Mesendoderm (in vitro differentiated cells): ENCODE data around the gene MYO5C.
A peak's percentile ranks its signal among the peaks of the same experiment; 100 is the strongest.

Experiments used
- DNase-seq: peaks from one replicate; pipeline ENCODE4 v3.0.0; 2013
- H2AK5ac ChIP-seq: 2 replicates; pipeline ENCODE4 v1.6.1; 2013; ENCODE audit warnings: low read length, inconsistent platforms
- H2BK120ac ChIP-seq: 2 replicates; pipeline ENCODE4 v1.6.1; 2013; ENCODE audit warnings: low read depth, mild to moderate bottlenecking, low read length, moderate library complexity, mixed read lengths
- H2BK15ac ChIP-seq: replicated peaks from 2 replicates; pipeline ENCODE4 v1.6.1; 2013; ENCODE audit warnings: low read depth, mild to moderate bottlenecking, moderate library complexity
- H2BK5ac ChIP-seq: 2 replicates; pipeline ENCODE4 v1.6.1; 2013; ENCODE audit warnings: low read length, inconsistent platforms
- H3K18ac ChIP-seq: 2 replicates; pipeline ENCODE4 v1.6.1; 2013; ENCODE audit warnings: mild to moderate bottlenecking, low read length, mixed read lengths
- H3K23ac ChIP-seq: one replicate; pipeline ENCODE4 v1.6.1; 2013; ENCODE audit warnings: low read length
- H3K27ac ChIP-seq: 2 replicates; pipeline ENCODE4 v1.5.1; 2013; ENCODE audit warnings: low read depth, mild to moderate bottlenecking, inconsistent platforms, low read length, moderate library complexity
- H3K27me3 ChIP-seq: 2 replicates; pipeline ENCODE4 v1.6.1; 2013; ENCODE audit warnings: low read length, control low read depth, mild to moderate bottlenecking, inconsistent platforms; ENCODE audit not compliant: insufficient read depth, poor library complexity
- H3K36me3 ChIP-seq: 2 replicates; pipeline ENCODE4 v1.6.1; 2013; ENCODE audit warnings: low read length, inconsistent platforms; ENCODE audit not compliant: control insufficient read depth, insufficient read depth
- H3K4ac ChIP-seq: one replicate; pipeline ENCODE4 v1.6.1; 2013; ENCODE audit warnings: low read depth, mild to moderate bottlenecking, low read length, moderate library complexity
- H3K4me1 ChIP-seq: 2 replicates; pipeline ENCODE4 v1.6.1; 2013; ENCODE audit warnings: low read depth, low read length, inconsistent platforms; ENCODE audit not compliant: control insufficient read depth
- H3K4me2 ChIP-seq: 2 replicates; pipeline ENCODE4 v1.6.1; 2013; ENCODE audit warnings: low read length
- H3K4me3 ChIP-seq: 2 replicates; pipeline ENCODE4 v1.5.1; 2013; ENCODE audit warnings: mild to moderate bottlenecking, low read length
- H3K56ac ChIP-seq: one replicate; pipeline ENCODE4 v1.6.1; 2013; ENCODE audit warnings: low read length
- H3K79me1 ChIP-seq: 2 replicates; pipeline ENCODE4 v1.6.1; 2013; ENCODE audit warnings: low read length, inconsistent platforms
- H3K79me2 ChIP-seq: 2 replicates; pipeline ENCODE4 v1.6.1; 2013; ENCODE audit warnings: mild to moderate bottlenecking, low read length; ENCODE audit not compliant: control insufficient read depth, insufficient read depth
- H3K9ac ChIP-seq: 2 replicates; pipeline ENCODE4 v1.6.1; 2013; ENCODE audit warnings: low read length, inconsistent platforms
- H4K5ac ChIP-seq: one replicate; pipeline ENCODE4 v1.6.1; 2013; ENCODE audit warnings: low read length
- H4K8ac ChIP-seq: one replicate; pipeline ENCODE4 v1.6.1; 2013; ENCODE audit warnings: low read depth, mild to moderate bottlenecking, control low read depth, low read length, moderate library complexity
- WGBS: extraction: QIAGEN DNeasy Blood & Tissue Kit; methylation state at CpG from one replicate; pipeline ENCODE4 v1.1.7; 2013; ENCODE audit warnings: low lambda C conversion rate, missing lambda C conversion rate; ENCODE audit not compliant: insufficient coverage; ENCODE audit errors: extremely low coverage; 5-methylcytosine and 5-hydroxymethylcytosine counted together

Gene MYO5C

DNA sequence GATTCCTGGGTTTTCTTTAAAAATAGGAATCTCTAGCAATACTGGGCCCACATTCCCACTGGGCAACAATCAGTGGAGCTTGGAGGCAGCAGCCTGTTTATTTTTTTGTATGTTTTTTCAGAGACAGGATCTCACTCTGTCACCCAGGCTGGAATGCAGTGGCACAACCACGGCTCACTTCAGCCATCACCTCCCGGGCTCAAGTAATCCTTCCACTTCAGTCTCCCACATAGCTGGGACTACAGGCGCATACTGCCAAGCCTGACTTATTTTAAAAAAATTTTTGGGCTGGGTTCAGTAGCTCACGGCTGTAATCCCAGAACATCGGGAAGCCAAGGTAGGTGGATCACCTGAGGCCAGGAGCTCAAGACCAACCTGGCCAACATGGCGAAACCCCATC is 75.4 kb downstream of the MYO5C start:
- peaks cover 1% of the 10 kb centered on the region for H3K36me3 ChIP-seq
- H3K56ac ChIP-seq, result no peak overlapping the region
- no peaks in the 10 kb centered on the region for H3K27me3 ChIP-seq
- H3K79me1 ChIP-seq, result no peaks in the 10 kb centered on the region
- H3K23ac ChIP-seq, result no peak overlapping the region
- no peak overlapping the region for H2BK15ac ChIP-seq
- H3K27ac ChIP-seq, result no peak overlapping the region
- no peak overlapping the region for H3K4me2 ChIP-seq
- H2BK120ac ChIP-seq, result no peak overlapping the region
- no peak overlapping the region for H4K5ac ChIP-seq
- H2AK5ac ChIP-seq, result no peak overlapping the region
- no peak for DNase-seq
- no peak overlapping the region for H3K18ac ChIP-seq
- no peaks in the 10 kb centered on the region for H3K4me1 ChIP-seq
- no peak overlapping the region for H3K4ac ChIP-seq
- no peak overlapping the region for H2BK5ac ChIP-seq
- H4K8ac ChIP-seq, result no peak overlapping the region
- H3K9ac ChIP-seq, result no peak overlapping the region
- H3K79me2 ChIP-seq, result no peaks in the 10 kb centered on the region
- no peak overlapping the region for H3K4me3 ChIP-seq
- no CpG with 5 or more reads among the region's 6 CpGs for WGBS

DNA sequence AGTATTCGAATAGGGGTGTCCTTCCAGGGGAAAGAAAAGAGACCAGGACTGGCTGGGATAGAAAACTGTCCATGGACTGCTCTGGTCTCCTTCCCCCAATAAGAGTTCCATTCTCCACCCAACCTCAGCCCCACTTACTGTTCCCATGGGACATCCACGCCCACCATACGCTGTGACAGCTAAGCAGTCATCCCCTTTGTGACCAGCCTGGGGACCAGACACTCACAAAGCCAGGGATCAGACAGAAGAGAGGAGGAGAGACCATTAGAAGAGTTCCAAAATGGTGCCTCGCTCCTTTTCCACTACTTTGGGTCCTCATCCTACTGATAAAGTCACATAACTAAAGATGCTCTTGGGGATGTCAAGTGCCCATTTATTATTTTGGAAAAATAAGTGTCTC is 76.8 kb downstream of the MYO5C start:
- H3K36me3 ChIP-seq, result peaks cover 1% of the 10 kb centered on the region
- no peak overlapping the region for H3K18ac ChIP-seq
- H3K23ac ChIP-seq, result no peak overlapping the region
- DNase-seq, result no peak
- no peaks in the 10 kb centered on the region for H3K27me3 ChIP-seq
- H2BK120ac ChIP-seq, result no peak overlapping the region
- H3K9ac ChIP-seq, result no peak overlapping the region
- H4K8ac ChIP-seq, result no peak overlapping the region
- H4K5ac ChIP-seq, result no peak overlapping the region
- H3K27ac ChIP-seq, result no peak overlapping the region
- H2BK5ac ChIP-seq, result no peak overlapping the region
- no peak overlapping the region for H3K4me3 ChIP-seq
- no peak overlapping the region for H2BK15ac ChIP-seq
- H3K4ac ChIP-seq, result no peak overlapping the region
- H3K79me2 ChIP-seq, result no peaks in the 10 kb centered on the region
- H3K56ac ChIP-seq, result no peak overlapping the region
- WGBS, result no CpG with 5 or more reads among the region's 4 CpGs
- H2AK5ac ChIP-seq, result no peak overlapping the region
- no peak overlapping the region for H3K4me2 ChIP-seq
- no peaks in the 10 kb centered on the region for H3K79me1 ChIP-seq
- no peaks in the 10 kb centered on the region for H3K4me1 ChIP-seq

- no peaks in the 10 kb centered on the region for H3K79me1 ChIP-seq
- H3K4me2 ChIP-seq, result no peak overlapping the region
- no peak overlapping the region for H3K18ac ChIP-seq
- H3K36me3 ChIP-seq, result peaks cover under 1% of the 10 kb centered on the region
- no CpG with 5 or more reads among the region's 3 CpGs for WGBS
- H3K4me3 ChIP-seq, result no peak overlapping the region
- H3K23ac ChIP-seq, result no peak overlapping the region
- H3K27ac ChIP-seq, result no peak overlapping the region
- no peak overlapping the region for H4K5ac ChIP-seq
- H2AK5ac ChIP-seq, result no peak overlapping the region
- DNase-seq, result no peak
- H2BK5ac ChIP-seq, result no peak overlapping the region
- H2BK120ac ChIP-seq, result no peak overlapping the region
- H3K9ac ChIP-seq, result no peak overlapping the region
- no peak overlapping the region for H4K8ac ChIP-seq
- H3K27me3 ChIP-seq, result no peaks in the 10 kb centered on the region
- H3K56ac ChIP-seq, result no peak overlapping the region
- H3K4ac ChIP-seq, result no peak overlapping the region
- no peaks in the 10 kb centered on the region for H3K4me1 ChIP-seq
- no peaks in the 10 kb centered on the region for H3K79me2 ChIP-seq
- no peak overlapping the region for H2BK15ac ChIP-seq
Measured at GRCh38 chr15:52218371-52218770, 77.2 kb downstream of the MYO5C start.

DNA sequence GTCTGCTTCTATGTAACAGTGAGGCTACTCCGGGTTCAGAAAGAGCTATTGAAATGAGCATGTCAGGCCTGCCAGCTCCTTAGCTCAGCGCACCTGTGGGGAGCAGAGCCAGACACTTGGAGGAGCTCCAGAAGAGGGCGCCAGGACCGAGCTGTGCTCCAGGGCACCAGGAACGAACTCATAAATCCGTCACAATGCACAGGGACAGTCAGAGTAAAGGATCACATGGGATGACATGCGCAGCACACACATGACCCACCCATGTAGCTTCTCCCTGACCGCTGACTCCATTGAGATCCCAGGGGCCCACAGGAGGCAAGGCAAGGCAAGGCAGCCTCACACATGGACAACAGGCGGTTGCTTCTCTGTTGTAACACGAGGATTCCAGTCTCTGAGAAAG is 78.4 kb downstream of the MYO5C start:
- H3K27me3 ChIP-seq, result no peaks in the 10 kb centered on the region
- no peak overlapping the region for H4K8ac ChIP-seq
- H3K79me1 ChIP-seq, result no peaks in the 10 kb centered on the region
- no peak overlapping the region for H3K9ac ChIP-seq
- H3K36me3 ChIP-seq, result no peaks in the 10 kb centered on the region
- H3K4me1 ChIP-seq, result no peaks in the 10 kb centered on the region
- H3K27ac ChIP-seq, result no peak overlapping the region
- no peak overlapping the region for H3K23ac ChIP-seq
- H3K79me2 ChIP-seq, result no peaks in the 10 kb centered on the region
- no peak overlapping the region for H2BK120ac ChIP-seq
- H2BK5ac ChIP-seq, result no peak overlapping the region
- H3K4me2 ChIP-seq, result no peak overlapping the region
- H4K5ac ChIP-seq, result no peak overlapping the region
- H3K18ac ChIP-seq, result no peak overlapping the region
- H2BK15ac ChIP-seq, result no peak overlapping the region
- no peak overlapping the region for H2AK5ac ChIP-seq
- WGBS, result no CpG with 5 or more reads among the region's 10 CpGs
- DNase-seq, result peak; percentile 48
- no peak overlapping the region for H3K4ac ChIP-seq
- H3K56ac ChIP-seq, result no peak overlapping the region
- H3K4me3 ChIP-seq, result no peak overlapping the region

DNA sequence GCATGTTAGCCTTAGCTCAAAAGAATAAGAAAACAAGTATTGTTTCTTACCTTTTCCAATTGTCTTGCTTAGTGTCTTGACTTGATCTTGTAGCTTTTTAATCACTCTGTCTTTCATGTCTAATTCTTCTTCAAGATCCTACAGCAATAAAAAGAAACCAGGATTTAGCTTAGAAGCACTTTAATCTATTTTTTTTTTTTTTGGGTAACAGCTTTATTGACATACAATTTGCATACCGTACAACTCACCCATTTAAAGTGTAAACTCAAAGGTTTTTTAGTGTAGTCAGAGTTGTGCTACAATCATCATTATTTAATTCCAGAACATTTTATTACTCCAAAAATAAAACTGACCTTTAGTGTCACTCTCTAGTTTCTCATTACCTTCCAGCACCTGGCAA is 81.1 kb downstream of the MYO5C start:
- Histone ChIP-seq H3K23ac (no peak overlapping the region), H3K4me3 (no peak overlapping the region), H3K56ac (no peak overlapping the region), H3K4me1 (no peaks in the 10 kb centered on the region), H2AK5ac (no peak overlapping the region), H2BK5ac (no peak overlapping the region), H3K79me1 (no peaks in the 10 kb centered on the region), H3K4me2 (no peak overlapping the region), H4K5ac (no peak overlapping the region), H4K8ac (no peak overlapping the region), H3K27ac (no peak overlapping the region), H3K4ac (no peak overlapping the region), H2BK120ac (no peak overlapping the region), H3K9ac (no peak overlapping the region), H3K36me3 (no peaks in the 10 kb centered on the region), H2BK15ac (no peak overlapping the region), H3K79me2 (no peaks in the 10 kb centered on the region), H3K18ac (no peak overlapping the region), H3K27me3 (no peaks in the 10 kb centered on the region)
- no CpG with 5 or more reads among the region's 1 CpG for WGBS
- DNase-seq, result no peak

DNA sequence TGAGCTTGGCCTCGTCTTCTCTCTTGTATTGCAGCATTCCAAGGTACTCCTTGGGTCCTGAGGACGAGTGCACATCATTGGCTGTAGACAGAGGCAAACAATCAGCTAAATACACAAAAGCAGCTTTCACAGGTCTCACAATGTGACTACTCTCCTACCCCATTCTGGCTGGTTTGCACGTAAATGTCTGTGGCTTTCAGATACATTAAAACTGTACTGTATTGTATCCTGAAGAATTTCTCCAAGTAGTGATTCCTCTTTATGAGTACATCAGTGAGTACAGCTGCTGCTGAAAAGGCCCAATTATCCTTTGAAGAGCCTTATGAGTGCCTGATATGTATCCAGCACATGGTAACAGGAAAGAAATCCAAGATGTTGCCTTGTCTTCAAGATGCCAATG is 82.4 kb downstream of the MYO5C start:
- Histone ChIP-seq H3K36me3 (no peaks in the 10 kb centered on the region), H3K4me1 (no peaks in the 10 kb centered on the region), H3K4me2 (no peak overlapping the region), H2AK5ac (no peak overlapping the region), H3K18ac (no peak overlapping the region), H3K23ac (no peak overlapping the region), H2BK5ac (no peak overlapping the region), H4K8ac (no peak overlapping the region), H3K4ac (no peak overlapping the region), H3K79me1 (no peaks in the 10 kb centered on the region), H4K5ac (no peak overlapping the region), H2BK120ac (no peak overlapping the region), H2BK15ac (no peak overlapping the region), H3K56ac (no peak overlapping the region), H3K27me3 (no peaks in the 10 kb centered on the region), H3K79me2 (no peaks in the 10 kb centered on the region), H3K4me3 (no peak overlapping the region), H3K27ac (no peak overlapping the region), H3K9ac (no peak overlapping the region)
- no peak for DNase-seq
- WGBS, result no CpG with 5 or more reads among the region's 3 CpGs
